Neural cell (in vitro differentiated cells): ENCODE measurements around the gene DNM2. TPM values are rescaled to one million over a fixed set of nuclear protein-coding genes. Genes with fewer than 3 reads are reported as not detected.
"Not testable (repeated sequence)": the region's sequence is repeated elsewhere in the genome, so short reads cannot be mapped to it uniquely, and the experiment has no call there.

Source experiments
- H2AFZ ChIP-seq: fragments of 200-600, 300-800 bp; sonication (generic), shearing (Covaris generic); 2 replicates; pipeline ENCODE4 v1.6.0; 2014; ENCODE audit warnings: low read depth, mild to moderate bottlenecking, antibody characterized with exemption, low read length, moderate library complexity
- H3F3A ChIP-seq: fragments of 200-600 bp; shearing (Covaris generic); 2 replicates; pipeline ENCODE4 v1.6.1; 2016; ENCODE audit warnings: mild to moderate bottlenecking, moderate library complexity, mixed read lengths, antibody characterized with exemption, low read length; ENCODE audit not compliant: insufficient read depth, poor library complexity, severe bottlenecking
- H3K27ac ChIP-seq: fragments of 200-600, 300-800 bp; sonication (generic), shearing (Covaris generic); 2 replicates; pipeline ENCODE4 v1.5.1; 2014; ENCODE audit warnings: mild to moderate bottlenecking, low read length, moderate library complexity
- H3K27me3 ChIP-seq: fragments of 300-800, 200-600 bp; sonication (generic), shearing (Covaris generic); 2 replicates; pipeline ENCODE4 v1.6.0; 2014; ENCODE audit warnings: mild to moderate bottlenecking, low read depth, low read length, moderate library complexity; ENCODE audit not compliant: insufficient read depth
- H3K36me3 ChIP-seq: fragments of 300-800, 200-600 bp; sonication (generic), shearing (Covaris generic); 2 replicates; pipeline ENCODE4 v1.5.1; 2014; ENCODE audit warnings: mild to moderate bottlenecking, antibody characterized with exemption, low read length, moderate library complexity; ENCODE audit not compliant: insufficient read depth
- H3K4me2 ChIP-seq: fragments of 300-800, 200-600 bp; sonication (generic), shearing (Covaris generic); 2 replicates; pipeline ENCODE4 v1.6.0; 2014; ENCODE audit warnings: mild to moderate bottlenecking, low read length
- H3K4me3 ChIP-seq: fragments of 300-800, 200-600 bp; sonication (generic), shearing (Covaris generic); 2 replicates; pipeline ENCODE4 v1.5.1; 2014; ENCODE audit warnings: mild to moderate bottlenecking, low read length, moderate library complexity
- H3K79me2 ChIP-seq: fragments of 200-600 bp; shearing (Covaris generic); replicated peaks from 2 replicates; pipeline ENCODE4 v1.6.0; 2014; ENCODE audit warnings: mild to moderate bottlenecking, low read length, moderate library complexity; ENCODE audit not compliant: insufficient read depth
- H3K9ac ChIP-seq: fragments of 300-800, 200-600 bp; sonication (generic), shearing (Covaris generic); 2 replicates; pipeline ENCODE4 v1.6.1; 2016; ENCODE audit warnings: mild to moderate bottlenecking, low read length, mixed read lengths
- H3K9me2 ChIP-seq: fragments of 200-600 bp; shearing (Covaris generic); 2 replicates; pipeline ENCODE4 v1.6.1; 2016; ENCODE audit warnings: mild to moderate bottlenecking, low read length, mixed read lengths; ENCODE audit not compliant: insufficient read depth
- H3K9me3 ChIP-seq: fragments of 200-600, 300-800 bp; sonication (generic), shearing (Covaris generic); 2 replicates; pipeline ENCODE4 v1.6.1; 2016; ENCODE audit warnings: mild to moderate bottlenecking, mixed run types, low read length, moderate library complexity, mixed read lengths
- H4K20me1 ChIP-seq: fragments of 200-600 bp; shearing (Covaris generic); 2 replicates; pipeline ENCODE4 v1.6.1; 2016; ENCODE audit warnings: mild to moderate bottlenecking, mixed run types; ENCODE audit not compliant: insufficient read depth
- EP300 ChIP-seq: fragments of 450-650 bp; conservative IDR thresholded peaks from 2 replicates; pipeline ENCODE4 v1.6.1; 2014; ENCODE audit warnings: antibody characterized with exemption, mild to moderate bottlenecking, moderate library complexity; ENCODE audit not compliant: poor library complexity, severe bottlenecking
- EZH2 ChIP-seq: fragments of 200-600, 300-800 bp; shearing (Covaris generic), sonication (generic); IDR thresholded peaks from 2 replicates; pipeline ENCODE4 v1.6.1; 2014; ENCODE audit warnings: antibody characterized with exemption, low read length, borderline replicate concordance, mild to moderate bottlenecking; ENCODE audit not compliant: insufficient read depth, poor library complexity, severe bottlenecking
- MXI1 ChIP-seq: fragments of 450-650 bp; conservative IDR thresholded peaks from 2 replicates; pipeline ENCODE4 v1.6.1; 2014; ENCODE audit warnings: antibody characterized with exemption, mild to moderate bottlenecking; ENCODE audit not compliant: poor library complexity, severe bottlenecking
- POLR2AphosphoS5 ChIP-seq: IDR thresholded peaks from 2 replicates; pipeline ENCODE4 v1.6.1; 2012
- RAD21 ChIP-seq: fragments of 450-650 bp; conservative IDR thresholded peaks from 2 replicates; pipeline ENCODE4 v1.6.1; 2014; ENCODE audit warnings: antibody characterized with exemption, mild to moderate bottlenecking, moderate library complexity
- SMC3 ChIP-seq: fragments of 450-650 bp; conservative IDR thresholded peaks from 2 replicates; pipeline ENCODE4 v1.6.1; 2014; ENCODE audit warnings: antibody characterized with exemption, mild to moderate bottlenecking, moderate library complexity; ENCODE audit not compliant: poor library complexity
- TAF1 ChIP-seq: IDR thresholded peaks from 2 replicates; pipeline ENCODE4 v1.6.1; 2012; ENCODE audit warnings: low read depth
- polyA plus RNA-seq: library from polyadenylated mRNA; depleted of rRNA; stranded (reverse); fragments of >200 nt; gene quantifications from 2 replicates; pipeline ENCODE4 v1.2.3, GENCODE V29; 2014
- TF ChIP-seq, protein P1 (sequence below): fragments of 450-650 bp; IDR thresholded peaks from 2 replicates; pipeline ENCODE4 v1.5.1; 2014; ENCODE audit warnings: antibody characterized with exemption, mild to moderate bottlenecking, moderate library complexity; ENCODE audit not compliant: poor library complexity, severe bottlenecking
- TF ChIP-seq, protein P2 (sequence below): IDR thresholded peaks from 2 replicates; pipeline ENCODE4 v1.6.1; 2012; ENCODE audit warnings: borderline replicate concordance

Gene DNM2
- polyA plus RNA-seq, 1 donor from 2014 or later: 31.4 TPM

DNA sequence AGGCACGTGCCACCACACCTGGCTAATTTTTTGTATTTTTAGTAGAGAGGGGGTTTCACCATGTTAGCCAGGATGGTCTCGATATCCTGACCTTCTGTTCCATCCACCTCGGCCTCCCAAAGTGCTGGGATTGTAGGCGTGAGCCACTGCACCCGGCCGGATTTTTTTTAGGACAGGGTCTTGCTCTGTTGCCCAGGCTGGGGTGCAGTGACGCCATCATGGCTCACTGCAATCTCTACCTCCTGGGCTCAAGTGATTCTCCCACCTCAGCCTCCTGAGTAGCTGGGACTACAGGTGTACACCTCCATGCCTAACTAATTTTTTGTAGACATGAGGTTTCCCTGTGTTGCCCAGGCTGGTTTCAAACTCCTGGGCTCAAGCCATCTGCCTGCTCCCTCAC lies 119.8 kb downstream of the DNM2 start:
- H3K9me3 ChIP-seq, H3K27ac ChIP-seq, H3K4me2 ChIP-seq, H3K79me2 ChIP-seq, H2AFZ ChIP-seq, H3K9me2 ChIP-seq, H3K4me3 ChIP-seq, H3K36me3 ChIP-seq, H3F3A ChIP-seq, H3K9ac ChIP-seq, H3K27me3 ChIP-seq, H4K20me1 ChIP-seq: not testable (repeated sequence)

DNA sequence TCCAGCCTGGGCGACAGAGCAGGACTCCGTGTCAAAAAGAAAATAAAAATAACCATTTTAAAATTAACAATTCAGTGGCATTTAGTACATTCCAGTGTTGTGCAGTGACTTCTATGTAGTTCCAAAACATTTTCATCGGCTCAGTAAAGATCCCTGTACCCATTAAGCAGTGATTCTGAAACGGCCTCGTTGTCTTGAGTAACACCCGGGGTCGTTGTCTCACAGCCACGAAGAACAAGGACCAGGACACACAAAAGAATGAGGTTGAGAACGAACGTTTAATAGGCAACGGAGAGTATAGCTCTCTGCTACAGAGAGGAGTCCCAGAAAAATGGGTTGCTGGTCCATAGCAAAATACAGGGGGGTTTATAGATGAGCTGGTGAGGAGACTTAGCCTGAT lies 120.5 kb downstream of the DNM2 start:
- Histone ChIP-seq H3K9ac (no peak overlapping the region), H3F3A (no peaks in the 10 kb centered on the region), H3K9me3 (no peaks in the 10 kb centered on the region), H3K4me3 (no peak overlapping the region), H4K20me1 (no peaks in the 10 kb centered on the region), H3K9me2 (no peaks in the 10 kb centered on the region), H2AFZ (no peak overlapping the region), H3K27ac (no peak overlapping the region), H3K36me3 (no peaks in the 10 kb centered on the region), H3K27me3 (no peaks in the 10 kb centered on the region), H3K4me2 (no peak overlapping the region), H3K79me2 (no peaks in the 10 kb centered on the region)
- TF ChIP-seq EZH2 (no peak), SMC3 (no peak), POLR2AphosphoS5 (no peak), MXI1 (no peak), EP300 (no peak), TAF1 (no peak), RAD21 (no peak)
- TF ChIP-seq, protein P1, sequence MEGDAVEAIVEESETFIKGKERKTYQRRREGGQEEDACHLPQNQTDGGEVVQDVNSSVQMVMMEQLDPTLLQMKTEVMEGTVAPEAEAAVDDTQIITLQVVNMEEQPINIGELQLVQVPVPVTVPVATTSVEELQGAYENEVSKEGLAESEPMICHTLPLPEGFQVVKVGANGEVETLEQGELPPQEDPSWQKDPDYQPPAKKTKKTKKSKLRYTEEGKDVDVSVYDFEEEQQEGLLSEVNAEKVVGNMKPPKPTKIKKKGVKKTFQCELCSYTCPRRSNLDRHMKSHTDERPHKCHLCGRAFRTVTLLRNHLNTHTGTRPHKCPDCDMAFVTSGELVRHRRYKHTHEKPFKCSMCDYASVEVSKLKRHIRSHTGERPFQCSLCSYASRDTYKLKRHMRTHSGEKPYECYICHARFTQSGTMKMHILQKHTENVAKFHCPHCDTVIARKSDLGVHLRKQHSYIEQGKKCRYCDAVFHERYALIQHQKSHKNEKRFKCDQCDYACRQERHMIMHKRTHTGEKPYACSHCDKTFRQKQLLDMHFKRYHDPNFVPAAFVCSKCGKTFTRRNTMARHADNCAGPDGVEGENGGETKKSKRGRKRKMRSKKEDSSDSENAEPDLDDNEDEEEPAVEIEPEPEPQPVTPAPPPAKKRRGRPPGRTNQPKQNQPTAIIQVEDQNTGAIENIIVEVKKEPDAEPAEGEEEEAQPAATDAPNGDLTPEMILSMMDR: no peak
- TF ChIP-seq, protein P2, sequence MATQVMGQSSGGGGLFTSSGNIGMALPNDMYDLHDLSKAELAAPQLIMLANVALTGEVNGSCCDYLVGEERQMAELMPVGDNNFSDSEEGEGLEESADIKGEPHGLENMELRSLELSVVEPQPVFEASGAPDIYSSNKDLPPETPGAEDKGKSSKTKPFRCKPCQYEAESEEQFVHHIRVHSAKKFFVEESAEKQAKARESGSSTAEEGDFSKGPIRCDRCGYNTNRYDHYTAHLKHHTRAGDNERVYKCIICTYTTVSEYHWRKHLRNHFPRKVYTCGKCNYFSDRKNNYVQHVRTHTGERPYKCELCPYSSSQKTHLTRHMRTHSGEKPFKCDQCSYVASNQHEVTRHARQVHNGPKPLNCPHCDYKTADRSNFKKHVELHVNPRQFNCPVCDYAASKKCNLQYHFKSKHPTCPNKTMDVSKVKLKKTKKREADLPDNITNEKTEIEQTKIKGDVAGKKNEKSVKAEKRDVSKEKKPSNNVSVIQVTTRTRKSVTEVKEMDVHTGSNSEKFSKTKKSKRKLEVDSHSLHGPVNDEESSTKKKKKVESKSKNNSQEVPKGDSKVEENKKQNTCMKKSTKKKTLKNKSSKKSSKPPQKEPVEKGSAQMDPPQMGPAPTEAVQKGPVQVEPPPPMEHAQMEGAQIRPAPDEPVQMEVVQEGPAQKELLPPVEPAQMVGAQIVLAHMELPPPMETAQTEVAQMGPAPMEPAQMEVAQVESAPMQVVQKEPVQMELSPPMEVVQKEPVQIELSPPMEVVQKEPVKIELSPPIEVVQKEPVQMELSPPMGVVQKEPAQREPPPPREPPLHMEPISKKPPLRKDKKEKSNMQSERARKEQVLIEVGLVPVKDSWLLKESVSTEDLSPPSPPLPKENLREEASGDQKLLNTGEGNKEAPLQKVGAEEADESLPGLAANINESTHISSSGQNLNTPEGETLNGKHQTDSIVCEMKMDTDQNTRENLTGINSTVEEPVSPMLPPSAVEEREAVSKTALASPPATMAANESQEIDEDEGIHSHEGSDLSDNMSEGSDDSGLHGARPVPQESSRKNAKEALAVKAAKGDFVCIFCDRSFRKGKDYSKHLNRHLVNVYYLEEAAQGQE: no peak
